H1 (cell line): ENCODE results near the gene ACSL3. TPM values are rescaled to one million over a fixed set of nuclear protein-coding genes. Genes with fewer than 3 reads are reported as not detected.

Source experiments
- CTCF ChIA-PET: fragments of 300-600 bp; sonication (Branson Sonifier 250); formaldehyde crosslinking; loops from one replicate; lab custom pipeline; 2021; ENCODE audit not compliant: partially characterized antibody; lab: Charles Lee
- POLR2A ChIA-PET: fragments of 300-600 bp; sonication (Branson Sonifier 250); formaldehyde crosslinking; loops from one replicate; lab custom pipeline; 2021; ENCODE audit warnings: inconsistent platforms; ENCODE audit not compliant: partially characterized antibody; lab: Charles Lee
- DNase-seq, 2 experiments: peaks; one replicate each; pipeline versions ENCODE4 v3.0.0 to v3.0.0-alpha.2; 2010 to 2022; ENCODE audit warnings: low spot score in 2 of 2, low read depth in 1 of 2, mixed read lengths in 1 of 2
- FAIRE-seq: peaks from 2 replicates; lab custom pipeline; 2011; peaks lifted over from hg19 to GRCh38; lab: Jason Lieb, UNC
- H2AFZ ChIP-seq: 2 replicates; pipeline ENCODE4 v1.8.1; 2012; ENCODE audit warnings: low read length, inconsistent platforms
- H2AK5ac ChIP-seq: 2 replicates; pipeline ENCODE4 v1.6.1; 2013; ENCODE audit warnings: low read depth, low read length
- H2BK120ac ChIP-seq: replicated peaks from 2 replicates; pipeline ENCODE3; 2013; ENCODE audit warnings: low read depth, low read length, inconsistent platforms
- H2BK12ac ChIP-seq: 2 replicates; pipeline ENCODE4 v1.6.1; 2013; ENCODE audit warnings: low read depth, low read length
- H2BK15ac ChIP-seq: 2 replicates; pipeline ENCODE4 v1.6.1; 2013; ENCODE audit warnings: low read length
- H2BK20ac ChIP-seq: 2 replicates; pipeline ENCODE4 v1.6.1; 2013; ENCODE audit warnings: low read length
- H2BK5ac ChIP-seq: 2 replicates; pipeline ENCODE4 v1.6.1; 2013; ENCODE audit warnings: low read depth, low read length
- H3K14ac ChIP-seq: 2 replicates; pipeline ENCODE4 v1.6.1; 2013; ENCODE audit warnings: inconsistent platforms; ENCODE audit not compliant: insufficient read length
- H3K18ac ChIP-seq: 2 replicates; pipeline ENCODE4 v1.6.1; 2013; ENCODE audit warnings: low read length; ENCODE audit errors: extremely low read depth
- H3K23ac ChIP-seq: 2 replicates; pipeline ENCODE4 v1.6.1; 2013; ENCODE audit warnings: inconsistent platforms; ENCODE audit not compliant: insufficient read length
- H3K23me2 ChIP-seq: 2 replicates; pipeline ENCODE4 v1.6.1; 2013; ENCODE audit warnings: low read depth, low read length
- H3K27ac ChIP-seq: 2 replicates; pipeline ENCODE4 v1.6.1; 2011; ENCODE audit warnings: low read depth, low read length, inconsistent platforms
- H3K27me3 ChIP-seq, 4 experiments: replicated peaks in 1 of 4; 1 replicate in 1 of 4; 2 replicates in 3 of 4; pipeline versions ENCODE4 v1.6.1 to v1.8.1; 2011 to 2013; ENCODE audit warnings: low read length in 3 of 4, mild to moderate bottlenecking in 3 of 4, inconsistent platforms in 2 of 4, mixed read lengths in 2 of 4, moderate library complexity in 1 of 4; ENCODE audit not compliant: control insufficient read depth in 3 of 4, insufficient read depth in 3 of 4; ENCODE audit errors: extremely low read depth in 1 of 4
- H3K36me3 ChIP-seq, 4 experiments: 2 replicates each; pipeline versions ENCODE4 v1.6.1 to v1.8.1; 2011 to 2013; ENCODE audit warnings: mild to moderate bottlenecking in 4 of 4, low read length in 3 of 4, moderate library complexity in 2 of 4, control low read depth in 1 of 4, inconsistent platforms in 1 of 4; ENCODE audit not compliant: insufficient read depth in 4 of 4, control insufficient read depth in 2 of 4
- H3K4ac ChIP-seq: replicated peaks from 2 replicates; pipeline ENCODE3; 2013; ENCODE audit warnings: low read length, low read depth, mixed read lengths, inconsistent platforms; ENCODE audit not compliant: insufficient read length
- H3K4me1 ChIP-seq, 4 experiments: replicated peaks in 1 of 4; 1 replicate in 1 of 4; 2 replicates in 3 of 4; pipeline versions ENCODE4 v1.6.1 to v1.8.1; 2011 to 2013; ENCODE audit warnings: low read length in 3 of 4, inconsistent platforms in 2 of 4, mixed read lengths in 1 of 4; ENCODE audit not compliant: insufficient read depth in 4 of 4, control insufficient read depth in 3 of 4
- H3K4me2 ChIP-seq, 2 experiments: 2 replicates each; pipeline versions ENCODE4 v1.6.1 to v1.8.1; 2011 to 2013; ENCODE audit warnings: low read depth in 2 of 2, low read length in 2 of 2, control low read depth in 1 of 2, inconsistent platforms in 1 of 2, mild to moderate bottlenecking in 1 of 2; ENCODE audit not compliant: insufficient read depth in 1 of 2
- H3K4me3 ChIP-seq, 4 experiments: fragments of 200-600, 300-600 bp in 1 of 4; sonication (generic), shearing (Covaris generic), sonication (Bioruptor Twin) in 1 of 4; 2 replicates each; pipeline versions ENCODE4 v1.5.1 to v1.8.1; 2011 to 2016; ENCODE audit warnings: low read length in 4 of 4, low read depth in 3 of 4, control low read depth in 2 of 4, inconsistent platforms in 2 of 4, mild to moderate bottlenecking in 2 of 4, mixed read lengths in 1 of 4, moderate library complexity in 1 of 4; ENCODE audit not compliant: insufficient read depth in 2 of 4; ENCODE audit errors: extremely low read depth in 1 of 4
- H3K56ac ChIP-seq: replicated peaks from 2 replicates; pipeline ENCODE3; 2013; ENCODE audit warnings: low read depth, mild to moderate bottlenecking, mixed read lengths, low read length, inconsistent platforms; ENCODE audit not compliant: insufficient read length
- H3K79me1 ChIP-seq: 2 replicates; pipeline ENCODE4 v1.6.1; 2013; ENCODE audit warnings: low read depth, low read length, control low read depth
- H3K79me2 ChIP-seq, 2 experiments: 2 replicates each; pipeline versions ENCODE4 v1.6.1 to v1.8.1; 2012 to 2013; ENCODE audit warnings: low read length in 2 of 2, mild to moderate bottlenecking in 2 of 2, inconsistent platforms in 1 of 2; ENCODE audit not compliant: insufficient read depth in 2 of 2, control insufficient read depth in 1 of 2
- H3K9ac ChIP-seq, 4 experiments: replicated peaks in 1 of 4; 1 replicate in 1 of 4; 2 replicates in 3 of 4; pipeline versions ENCODE4 v1.6.1 to v1.8.1; 2011 to 2013; ENCODE audit warnings: low read depth in 3 of 4, low read length in 3 of 4, control low read depth in 2 of 4, mild to moderate bottlenecking in 2 of 4, moderate library complexity in 2 of 4, inconsistent platforms in 1 of 4; ENCODE audit errors: extremely low read depth in 1 of 4
- H3K9me3 ChIP-seq, 2 experiments: 2 replicates each; pipeline versions ENCODE4 v1.6.1 to v1.8.1; 2012 to 2013; ENCODE audit warnings: mild to moderate bottlenecking in 2 of 2, moderate library complexity in 2 of 2, control low read depth in 1 of 2, inconsistent platforms in 1 of 2, low read depth in 1 of 2, low read length in 1 of 2, mixed read lengths in 1 of 2; ENCODE audit not compliant: insufficient read depth in 2 of 2
- H4K20me1 ChIP-seq, 2 experiments: replicated peaks in 1 of 2; 2 replicates each; pipeline versions ENCODE3 to v1.8.1; 2011 to 2013; ENCODE audit warnings: inconsistent platforms in 2 of 2, low read length in 2 of 2, mild to moderate bottlenecking in 1 of 2; ENCODE audit not compliant: insufficient read depth in 2 of 2, control insufficient read depth in 1 of 2
- H4K5ac ChIP-seq: 2 replicates; pipeline ENCODE4 v1.6.1; 2013; ENCODE audit warnings: low read length, low read depth, mixed read lengths, inconsistent platforms; ENCODE audit not compliant: insufficient read length
- H4K8ac ChIP-seq: 2 replicates; pipeline ENCODE4 v1.8.0; 2013; ENCODE audit warnings: mild to moderate bottlenecking, moderate library complexity, low read length, inconsistent platforms; ENCODE audit not compliant: insufficient read depth; ENCODE audit errors: extremely low read depth
- H4K91ac ChIP-seq: replicated peaks from 2 replicates; pipeline ENCODE3; 2013; ENCODE audit warnings: low read length, mixed read lengths, inconsistent platforms; ENCODE audit not compliant: insufficient read length
- ASH2L ChIP-seq: fragments of 200-600, 300-600 bp; sonication (generic); IDR thresholded peaks from one replicate; pipeline ENCODE4 v1.7.1; 2017; ENCODE audit warnings: low read length
- BACH1 ChIP-seq: IDR thresholded peaks from 2 replicates; pipeline ENCODE4 v1.6.1; 2012; ENCODE audit warnings: low read length, improper control_type of control experiment
- CBX5 ChIP-seq: fragments of 300-800, 300-1000 bp; sonication (generic); IDR thresholded peaks from 2 replicates; pipeline ENCODE4 v1.7.1; 2016; ENCODE audit warnings: antibody characterized with exemption, low read length, low read depth
- CREB1 ChIP-seq: IDR thresholded peaks from 2 replicates; pipeline ENCODE4 v1.6.1; 2012; ENCODE audit warnings: inconsistent platforms
- EGR1 ChIP-seq: IDR thresholded peaks from 2 replicates; pipeline ENCODE4 v1.6.1; 2011; ENCODE audit warnings: low read depth, low read length, borderline replicate concordance
- EP300 ChIP-seq, 2 experiments: IDR thresholded peaks; 1 replicate in 1 of 2; 2 replicates in 1 of 2; pipeline ENCODE4 v1.6.1; 2011 to 2012; ENCODE audit warnings: low read depth in 2 of 2, low read length in 2 of 2, mild to moderate bottlenecking in 2 of 2, borderline replicate concordance in 1 of 2, inconsistent platforms in 1 of 2, moderate library complexity in 1 of 2
- RNF2 ChIP-seq: fragments of 200-900, 300-1000 bp; sonication (generic); IDR thresholded peaks from 2 replicates; pipeline ENCODE4 v1.7.1; 2016; ENCODE audit warnings: borderline replicate concordance, low read depth, mild to moderate bottlenecking, antibody characterized with exemption, low read length; ENCODE audit not compliant: poor library complexity, severe bottlenecking; ENCODE audit errors: missing control alignments
- SIX5 ChIP-seq: IDR thresholded peaks from 2 replicates; pipeline ENCODE4 v1.6.1; 2011; ENCODE audit warnings: mild to moderate bottlenecking, low read depth, low read length
- SRF ChIP-seq: IDR thresholded peaks from 2 replicates; pipeline ENCODE4 v1.6.1; 2011; ENCODE audit warnings: mild to moderate bottlenecking, low read depth, low read length, moderate library complexity
- TEAD4 ChIP-seq: IDR thresholded peaks from 2 replicates; pipeline ENCODE4 v1.6.1; 2012; ENCODE audit warnings: low read depth, low read length, inconsistent platforms, mixed read lengths
- WGBS, 2 experiments: shearing (Covaris generic) in 1 of 2; methylation state at CpG; one replicate each; pipeline versions ENCODE4 v1.1.6 to v1.1.7; 2013 to 2015; ENCODE audit warnings: low lambda C conversion rate in 2 of 2, mixed read lengths in 2 of 2, inconsistent platforms in 1 of 2, low coverage in 1 of 2, missing lambda C conversion rate in 1 of 2; ENCODE audit not compliant: insufficient replicate concordance in 2 of 2, insufficient coverage in 1 of 2, insufficient read length in 1 of 2; ENCODE audit errors: extremely low coverage in 1 of 2, missing lambda C conversion rate in 1 of 2; 5-methylcytosine and 5-hydroxymethylcytosine counted together
- polyA plus RNA-seq, 7 experiments: library from polyadenylated mRNA; depleted of rRNA in 3 of 7; stranded (reverse) in 5 of 7; unstranded in 2 of 7; fragments of >200 nt in 5 of 7; fragments of 200-250 nt in 2 of 7; gene quantifications; 1 replicate in 5 of 7; 2 replicates in 1 of 7; 4 replicates in 1 of 7; pipeline versions ENCODE4 v1.2.1 to v1.2.3, GENCODE V29; 2011 to 2013; ENCODE audit warnings: missing spikeins in 2 of 7, mixed read lengths in 2 of 7
- total RNA-seq: library from RNA; stranded (reverse); fragmentation: NEBNext Ultra II Directional; extraction: Animal tissue kit (Norgen Biotek cat#: 25700); gene quantifications from 2 replicates; pipeline ENCODE4 v1.2.1, GENCODE V29; 2021

The ACSL3 gene
- total and polyA plus RNA-seq, 2 of the 8 experiments (the other 6 are each of a cell fraction or from before 2014, with no cell fraction given) = 37.5 to 98.1 TPM

DNA sequence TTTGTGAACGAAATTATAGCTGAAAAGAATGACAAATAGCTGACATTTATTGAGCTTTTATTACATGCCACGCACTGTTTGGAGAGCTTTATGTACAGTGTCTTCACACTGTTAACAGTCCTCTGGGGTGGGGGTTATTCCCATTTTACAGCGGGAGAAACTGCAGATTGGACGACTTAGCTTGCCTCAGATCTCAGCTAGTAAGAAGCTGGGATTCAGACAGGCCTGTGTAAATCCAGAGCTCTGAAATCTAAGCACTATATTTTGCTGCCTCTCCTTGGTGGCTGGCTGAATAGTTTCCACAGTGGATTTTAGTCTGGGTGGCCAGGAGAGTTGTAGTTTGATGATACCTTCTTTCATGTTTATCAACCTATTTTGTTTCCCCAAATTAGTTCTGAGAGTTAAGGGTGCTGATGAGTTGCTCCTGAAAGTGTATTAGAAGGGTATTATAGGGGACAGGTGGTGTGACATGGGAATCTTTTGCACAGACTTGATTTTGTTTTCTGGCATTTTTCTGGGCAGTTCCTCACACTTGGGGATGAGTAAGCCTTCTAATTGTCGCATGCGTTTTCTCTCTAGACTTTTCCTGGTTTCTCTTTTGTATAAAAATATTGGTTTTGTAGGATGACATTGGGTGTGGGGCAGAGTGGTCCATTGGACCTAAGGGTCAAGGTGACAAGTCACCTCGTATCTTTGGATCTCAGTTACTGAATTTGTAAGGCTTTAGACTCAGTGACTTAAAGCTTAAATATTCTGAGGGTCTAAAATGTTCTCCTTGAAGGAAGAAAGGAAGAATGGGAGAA lies 1.5 kb downstream of the ACSL3 start:
- Histone ChIP-seq H4K91ac (no peak overlapping the region), H3K4me1 (peaks cover 12 to 20% (median 16%) of the 10 kb centered on the region in 4 experiments; a peak in 6 of 7 replicates), H4K8ac (no peak overlapping the region), H2BK20ac (no peak overlapping the region), H2AK5ac (no peak overlapping the region), H3K79me2 (peaks cover 34 to 63% of the 10 kb centered on the region in 2 experiments), H3K36me3 (no peaks in the 10 kb centered on the region), H3K9ac (peak overlapping the region; percentile 20 to 87 (median 61); a peak in 5 of 7 replicates), H4K20me1 (peaks cover 20 to 36% of the 10 kb centered on the region in 2 experiments), H3K56ac (no peak overlapping the region), H3K79me1 (peaks cover 3% of the 10 kb centered on the region; the same call in 1 of the 2 replicates), H2BK5ac (no peak overlapping the region), H3K18ac (no peak overlapping the region), H2BK120ac (no peak overlapping the region), H3K9me3 (no peaks in the 10 kb centered on the region), H4K5ac (no peak overlapping the region), H3K4me2 (peak overlapping the region; percentile 62 to 72), H2BK12ac (no peak overlapping the region), H3K23ac (no peak overlapping the region), H2BK15ac (no peak overlapping the region), H3K14ac (no peak overlapping the region), H2AFZ (no peak overlapping the region), H3K4ac (no peak overlapping the region), H3K4me3 (peak overlapping the region; percentile 77 to 97 (median 83)), H3K27me3 (no peaks in the 10 kb centered on the region), H3K23me2 (peaks cover 8% of the 10 kb centered on the region; the same call in 1 of the 2 replicates), H3K27ac (no peak overlapping the region)
- DNase-seq (no peak), FAIRE-seq (no peak)
- ChIA-PET CTCF (interaction anchor here (0.6 to 4.0 kb wide), 14 partner anchors 12 to 171 kb away, joined by 3 to 16 read pairs (median 4); no protein-coding TSS in a partner anchor), POLR2A (interaction anchor here (1.1 to 1.7 kb wide), 10 partner anchors 13 to 163 kb away, joined by 3 to 7 read pairs (median 4); no protein-coding TSS in a partner anchor)
- TF ChIP-seq CBX5 (no peak), BACH1 (no peak), RNF2 (no peak), ASH2L (no peak), EGR1 (no peak), EP300 (IDR thresholded peaks at IDR 0.05; ENCODE audit: borderline replicate concordance in 1 of 2, low read depth in 2 of 2, low read length in 2 of 2) (no peak), SRF (no peak), SIX5 (no peak), CREB1 (no peak), TEAD4 (no peak)
- 33% methylated on average over 7 of the region's 7 CpGs; no CpG with 5 or more reads in 1 of the 2 experiments for WGBS, 2 experiments
